Right forelimb (tissue), 1 donor: Measurements from ENCODE around the gene CHRNA4.
"Not testable (repeated sequence)": the region's sequence is repeated elsewhere in the genome, so short reads cannot be mapped to it uniquely, and the experiment has no call there.

Experiments used
- DNase-seq: peaks from one replicate; pipeline ENCODE4 v3.0.0-alpha.2; 2018

Gene CHRNA4

DNA sequence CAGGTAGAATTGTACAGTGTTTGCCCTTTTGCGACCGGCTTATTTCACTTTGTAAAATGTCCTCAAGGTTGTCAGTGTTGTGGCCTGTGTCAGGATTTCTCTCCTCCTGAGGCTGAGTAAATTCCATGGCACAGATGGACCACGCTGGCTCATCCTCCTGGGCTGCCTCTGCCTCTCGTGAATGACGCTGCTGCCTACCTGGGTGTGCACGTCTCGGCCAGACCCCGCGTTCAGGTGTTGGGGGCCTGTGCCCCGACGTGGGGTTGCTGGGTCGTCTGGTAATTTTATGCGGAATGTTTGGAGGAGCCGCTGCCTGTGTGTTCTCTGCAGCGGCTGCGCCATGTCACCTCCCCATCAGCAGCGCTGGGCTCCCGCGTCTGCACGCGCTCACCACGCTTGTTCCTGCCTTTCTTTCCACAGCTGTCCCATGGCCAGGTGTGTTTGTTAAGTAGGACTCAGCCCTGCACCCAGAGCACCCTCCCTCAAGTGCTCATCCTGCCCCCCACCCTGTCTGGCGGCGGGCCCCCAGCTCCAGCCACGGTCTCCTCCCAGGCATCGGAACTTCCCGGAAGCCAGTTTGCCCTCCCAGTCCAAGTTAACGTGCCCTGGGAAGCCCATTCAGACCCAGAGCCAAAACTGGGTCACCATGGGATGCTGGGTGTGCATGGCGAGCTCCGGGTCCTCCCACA is 36.1 kb upstream of the CHRNA4 start:
- no peak for DNase-seq

DNA sequence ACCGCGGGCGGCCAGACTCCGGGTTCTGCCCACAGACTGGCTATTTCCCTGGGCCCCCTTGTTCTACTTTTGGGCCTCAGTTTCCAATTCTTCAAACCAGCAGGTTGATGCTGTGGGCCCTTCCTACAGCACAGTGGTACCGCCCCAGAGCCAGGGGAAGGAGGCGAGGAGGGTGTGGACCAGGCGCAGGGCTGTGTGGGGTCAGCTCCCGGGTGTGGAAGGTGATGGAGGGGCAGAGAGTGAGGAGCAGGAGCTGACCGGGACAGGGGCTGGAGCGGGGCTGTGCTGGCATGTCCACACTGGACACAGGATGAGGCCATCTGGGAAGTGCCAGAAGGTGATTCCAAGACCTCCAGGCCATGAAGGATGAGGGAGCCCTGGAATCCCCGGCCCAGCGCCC is 35.2 kb upstream of the CHRNA4 start:
- DNase-seq = no peak

DNA sequence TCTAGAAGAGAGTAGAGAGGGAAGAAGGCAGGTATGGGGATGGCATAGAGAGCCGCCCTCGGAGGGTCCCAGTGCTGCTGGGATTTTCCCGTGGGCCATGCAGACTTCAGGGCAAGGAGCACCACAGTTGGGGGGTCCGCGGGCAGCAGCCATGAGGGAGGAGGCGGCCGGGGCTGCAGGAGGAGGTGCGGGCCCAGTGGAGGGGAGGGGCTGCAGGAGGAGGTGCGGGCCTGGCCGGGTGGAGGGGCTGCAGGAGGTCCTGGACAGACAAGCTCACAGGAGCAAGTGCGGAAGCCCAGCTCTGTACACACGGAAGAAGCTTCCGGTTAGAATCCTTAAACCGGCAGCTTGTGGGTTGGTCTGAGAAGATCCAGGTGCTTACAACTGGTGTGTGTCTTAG is 34.6 kb upstream of the CHRNA4 start:
- DNase-seq = no peak

DNA sequence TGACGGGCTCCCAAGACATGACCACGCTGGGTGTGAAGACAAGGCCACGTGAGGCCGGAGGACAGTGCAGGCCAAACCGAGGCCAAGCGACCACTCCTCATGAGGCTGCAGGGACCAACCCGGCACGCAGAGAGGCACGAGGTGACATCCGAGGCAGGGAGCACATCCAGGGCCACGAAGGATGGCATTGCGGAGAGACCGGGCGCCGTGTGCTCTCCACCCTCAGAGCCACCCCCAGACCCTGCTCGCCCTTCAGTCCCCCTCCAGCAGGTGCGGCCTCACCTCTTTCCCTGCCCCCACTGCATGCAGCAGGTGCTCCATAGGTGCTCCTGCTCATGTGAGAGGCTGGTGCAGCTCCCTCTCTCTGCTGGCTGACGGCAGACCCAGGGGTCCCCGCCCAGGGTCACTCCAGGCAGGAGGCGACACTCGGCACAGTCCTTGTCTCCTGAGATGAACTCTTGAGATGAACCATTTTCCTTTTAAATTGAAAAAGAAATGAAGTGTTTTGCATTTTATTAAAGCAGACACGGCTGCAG is 33.8 kb upstream of the CHRNA4 start:
- no peak for DNase-seq

DNA sequence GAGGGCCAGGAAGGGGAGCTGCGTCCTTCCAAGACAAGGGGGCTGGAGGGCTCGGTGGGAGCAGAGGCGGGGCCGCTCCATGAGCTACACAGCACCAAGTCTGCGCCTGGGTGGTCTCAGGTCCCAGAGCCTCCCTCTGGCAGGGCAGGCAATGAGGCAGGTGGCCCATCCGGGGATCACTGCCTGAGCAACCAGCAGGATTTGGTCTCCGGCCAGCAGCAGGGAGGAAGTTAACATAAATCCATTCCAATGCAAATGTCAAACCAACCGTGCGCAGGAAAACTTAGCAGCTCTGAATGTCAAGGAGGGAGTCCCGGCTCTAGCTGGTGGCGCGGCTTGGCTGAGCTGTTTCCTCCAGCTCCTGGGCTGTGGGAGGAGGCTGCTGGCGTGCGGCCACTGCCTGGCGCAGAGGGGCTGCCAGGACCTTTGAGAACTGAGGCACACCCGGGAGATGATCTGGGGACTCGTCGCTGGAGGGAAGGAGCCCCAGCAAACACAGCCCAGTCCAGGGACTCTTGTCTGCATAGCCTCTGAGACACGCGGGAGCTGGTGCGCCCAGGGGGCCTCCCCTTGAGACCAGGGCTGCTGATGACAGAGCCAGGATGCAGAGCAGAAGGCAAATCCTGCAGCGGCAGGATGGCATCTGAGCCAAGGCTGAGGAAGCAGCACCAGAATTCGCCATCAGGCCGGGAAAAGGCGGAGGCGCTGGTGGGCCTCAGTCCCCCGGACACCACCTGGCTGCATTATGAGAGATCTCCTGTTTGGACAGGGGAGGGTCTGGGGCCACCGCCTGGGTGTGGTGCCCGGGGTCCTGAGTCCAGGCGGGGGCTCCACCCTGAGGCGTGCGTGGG is 33.1 kb upstream of the CHRNA4 start:
- no peak for DNase-seq

DNA sequence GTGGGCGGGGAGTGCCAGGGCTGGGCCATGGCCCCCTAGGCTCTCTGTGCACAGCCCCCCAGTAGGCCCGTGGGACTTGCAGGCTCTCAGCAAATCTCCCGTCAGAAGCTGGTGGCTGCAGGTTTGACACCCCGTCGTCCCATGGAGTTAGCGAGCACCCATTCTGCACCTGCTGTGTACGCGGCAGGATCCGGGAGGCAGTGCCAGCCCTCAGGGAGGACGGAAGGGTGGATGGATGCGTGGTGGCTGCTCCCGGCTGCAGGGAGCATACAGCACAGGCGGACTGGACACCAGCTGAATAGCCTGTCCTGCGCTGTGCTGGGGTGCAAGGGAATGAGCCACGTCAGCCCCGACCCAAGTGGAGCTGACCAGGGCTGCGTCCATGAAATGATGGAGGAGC is 32.4 kb upstream of the CHRNA4 start:
- no peak for DNase-seq

DNA sequence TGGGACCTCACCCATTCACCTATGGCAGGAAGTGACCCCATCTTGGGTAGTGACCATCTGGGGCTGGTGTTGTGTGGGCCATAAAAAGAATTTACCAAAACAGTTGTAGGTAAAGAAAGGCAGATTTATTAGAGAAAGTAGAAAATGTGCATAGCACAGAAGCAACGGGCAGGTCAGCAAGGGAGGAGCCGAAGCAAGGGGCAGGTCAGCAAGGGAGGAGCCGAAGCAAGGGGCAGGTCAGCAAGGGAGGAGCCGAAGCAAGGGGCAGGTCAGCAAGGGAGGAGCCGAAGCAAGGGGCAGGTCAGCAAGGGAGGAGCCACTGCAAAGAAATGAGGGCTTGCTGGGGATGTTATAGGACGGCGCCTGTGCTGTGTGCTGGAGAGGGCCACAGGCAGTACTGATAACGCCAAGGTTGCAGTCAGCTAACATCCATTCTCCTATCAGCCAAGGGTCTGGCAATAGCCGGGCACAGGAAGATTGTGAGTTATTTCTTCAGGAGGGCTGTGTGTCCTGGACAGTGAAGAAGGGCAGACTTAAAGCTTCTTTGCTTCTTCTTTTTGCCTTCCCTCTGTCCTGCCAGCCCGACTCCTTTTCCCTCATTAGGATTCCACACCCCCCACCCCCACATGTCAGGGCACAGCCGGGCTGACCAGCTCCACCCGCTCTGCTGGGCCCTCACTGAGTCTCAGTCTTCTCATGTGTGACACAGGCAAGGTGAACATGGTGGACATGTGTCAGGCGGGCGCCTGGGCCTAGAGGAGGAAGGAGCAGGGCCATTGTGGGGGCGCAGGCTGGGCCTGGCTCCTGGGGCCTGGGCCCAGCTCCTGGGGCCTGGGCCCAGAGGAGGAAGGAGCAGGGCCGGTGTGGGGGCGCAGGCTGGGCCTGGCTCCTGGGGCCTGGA is 31.6 kb upstream of the CHRNA4 start:
- DNase-seq = no peak

DNA sequence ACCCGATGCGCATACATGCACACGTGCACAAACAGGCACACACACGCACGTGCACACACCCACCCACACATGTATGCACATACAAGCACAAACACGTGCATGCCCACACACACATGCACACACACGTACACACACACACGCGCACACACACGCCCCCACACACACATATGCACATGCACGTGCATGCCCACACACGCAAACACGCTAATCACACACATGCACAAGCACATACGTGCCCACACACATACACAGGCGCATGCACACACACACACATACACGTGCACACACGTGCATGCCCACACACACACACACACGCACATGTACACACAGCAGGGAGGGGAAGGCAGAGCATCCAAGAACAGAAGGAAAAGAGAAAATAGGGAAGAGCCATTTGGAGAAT is 26.8 kb upstream of the CHRNA4 start:
- no peak for DNase-seq

DNA sequence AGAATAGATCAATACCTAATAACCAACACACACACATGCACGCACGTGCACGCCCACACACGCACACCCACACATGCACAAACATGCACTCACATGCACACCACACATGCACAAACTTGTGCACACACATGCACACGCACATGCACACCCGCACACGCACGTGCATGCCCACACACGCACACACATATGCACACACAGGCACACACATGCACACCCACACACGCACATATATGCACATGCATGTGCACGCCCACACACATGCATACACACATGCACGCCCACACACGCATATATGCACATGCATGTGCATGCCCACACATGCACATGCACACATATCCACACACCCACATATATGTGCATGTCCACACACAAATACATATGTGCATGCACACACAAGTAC is 26.2 kb upstream of the CHRNA4 start:
- DNase-seq = no peak

DNA sequence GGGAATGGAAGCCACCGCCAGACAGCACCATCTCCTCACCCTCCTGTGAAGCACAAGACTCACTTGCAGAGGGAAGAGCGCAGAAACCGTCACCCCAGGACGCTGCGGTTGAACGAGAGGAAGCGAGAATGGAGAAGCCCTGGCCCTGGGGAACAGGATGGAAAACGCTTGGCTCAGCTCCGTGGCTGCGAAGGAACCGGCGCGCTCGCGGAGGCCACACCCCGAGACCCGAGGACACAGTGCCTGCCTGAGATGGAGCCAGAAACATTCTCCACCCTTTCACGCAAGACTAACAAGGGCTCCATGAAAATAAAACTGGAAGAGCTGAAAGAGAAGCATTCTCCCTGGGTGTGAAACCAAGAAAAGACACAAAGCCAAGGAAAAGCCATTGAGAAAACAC is 25.3 kb upstream of the CHRNA4 start:
- DNase-seq = no peak

DNA sequence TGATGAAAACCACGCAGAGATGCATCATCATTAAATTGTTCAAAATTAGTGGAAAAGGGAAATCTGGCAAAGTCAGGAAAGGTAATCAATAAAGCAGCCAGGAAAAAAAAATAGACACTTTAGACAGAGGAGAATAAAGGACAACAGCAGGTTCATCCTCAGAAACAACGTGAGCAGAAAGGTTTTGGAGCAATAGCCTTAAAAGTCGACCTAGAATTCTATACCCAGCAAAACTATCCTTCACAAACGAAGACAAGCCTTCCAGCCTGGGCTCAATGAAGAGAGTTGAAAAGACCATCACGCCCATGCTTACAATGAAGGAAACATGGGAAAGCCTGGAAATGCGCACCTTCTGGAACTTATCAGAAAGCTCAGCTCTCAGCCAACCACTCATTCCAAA is 24.7 kb upstream of the CHRNA4 start:
- DNase-seq = no peak

DNA sequence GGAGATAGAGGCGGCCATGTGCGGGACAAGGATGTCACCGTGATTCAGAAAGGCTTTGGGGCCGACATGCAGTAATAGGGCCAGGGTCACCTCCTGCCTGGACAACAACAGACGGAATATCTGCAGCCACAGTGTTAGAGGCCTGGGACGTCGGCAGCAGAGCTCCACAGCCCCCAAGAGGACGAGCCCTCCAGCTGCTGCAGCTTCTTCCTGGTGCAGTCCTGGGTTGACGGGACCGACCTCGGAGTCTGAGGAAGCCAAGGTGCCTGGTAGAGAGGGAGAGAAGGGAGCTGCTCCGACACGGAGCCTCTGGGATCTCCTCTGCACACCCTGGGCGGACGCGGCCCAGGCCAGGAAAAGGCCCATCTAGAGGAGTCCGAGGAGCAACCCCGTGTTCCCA is 23.2 kb upstream of the CHRNA4 start:
- DNase-seq = no peak

DNA sequence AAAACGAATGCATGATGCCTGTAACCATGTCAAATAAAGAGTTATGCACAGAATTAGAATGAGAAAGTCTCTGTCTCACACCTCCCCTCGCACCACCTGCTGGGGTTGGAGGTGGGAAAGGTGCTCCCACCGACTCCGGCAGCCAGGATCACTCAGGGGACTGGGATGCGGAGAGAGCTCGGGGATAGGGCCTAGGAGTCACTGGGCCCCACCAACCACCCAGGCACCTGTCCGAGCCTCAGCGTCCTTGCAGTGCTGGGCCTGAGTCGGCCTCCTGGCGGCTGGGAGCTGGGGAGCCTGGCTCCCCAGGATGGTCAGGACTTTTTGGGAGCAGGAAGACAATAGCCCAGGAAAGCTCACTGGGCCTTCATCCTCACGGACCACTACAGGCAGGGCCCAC is 22.4 kb upstream of the CHRNA4 start:
- DNase-seq = no peak

DNA sequence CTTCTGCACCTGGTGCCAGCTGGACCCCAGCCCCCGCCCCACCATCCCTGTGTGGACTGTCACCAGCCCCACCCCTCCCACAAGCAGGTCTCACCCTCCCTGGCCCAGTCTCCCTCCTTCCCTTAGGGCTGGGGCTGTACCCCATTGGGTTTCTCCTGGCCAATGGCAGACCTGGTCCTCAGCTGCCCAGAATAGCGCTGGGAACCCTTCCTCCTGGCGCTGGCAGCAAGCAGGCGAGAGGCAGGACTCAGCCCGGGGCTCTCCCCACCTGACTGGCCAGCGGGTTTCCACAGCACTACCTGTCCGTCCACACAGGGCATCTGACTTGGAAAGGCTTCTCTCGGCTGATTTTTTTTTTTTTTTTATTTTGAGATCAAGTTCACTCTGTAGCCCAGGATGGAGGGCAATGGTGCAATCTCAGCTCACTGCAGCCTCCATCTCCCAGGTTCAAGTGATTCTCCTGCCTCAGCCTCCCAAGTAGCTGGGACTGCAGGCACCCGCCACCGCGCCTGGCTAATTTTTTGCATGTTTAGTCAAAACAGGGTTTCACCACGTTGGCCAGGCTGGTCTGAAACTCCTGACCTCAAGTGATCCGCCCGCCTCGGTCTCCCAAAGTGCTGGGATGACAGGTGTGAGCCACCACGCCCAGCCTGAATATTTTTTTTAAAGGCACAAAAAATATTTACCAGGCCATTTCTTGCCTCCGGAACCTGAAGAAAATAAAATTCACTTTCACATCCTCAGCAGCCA is 21.6 kb upstream of the CHRNA4 start:
- no peak for DNase-seq

DNA sequence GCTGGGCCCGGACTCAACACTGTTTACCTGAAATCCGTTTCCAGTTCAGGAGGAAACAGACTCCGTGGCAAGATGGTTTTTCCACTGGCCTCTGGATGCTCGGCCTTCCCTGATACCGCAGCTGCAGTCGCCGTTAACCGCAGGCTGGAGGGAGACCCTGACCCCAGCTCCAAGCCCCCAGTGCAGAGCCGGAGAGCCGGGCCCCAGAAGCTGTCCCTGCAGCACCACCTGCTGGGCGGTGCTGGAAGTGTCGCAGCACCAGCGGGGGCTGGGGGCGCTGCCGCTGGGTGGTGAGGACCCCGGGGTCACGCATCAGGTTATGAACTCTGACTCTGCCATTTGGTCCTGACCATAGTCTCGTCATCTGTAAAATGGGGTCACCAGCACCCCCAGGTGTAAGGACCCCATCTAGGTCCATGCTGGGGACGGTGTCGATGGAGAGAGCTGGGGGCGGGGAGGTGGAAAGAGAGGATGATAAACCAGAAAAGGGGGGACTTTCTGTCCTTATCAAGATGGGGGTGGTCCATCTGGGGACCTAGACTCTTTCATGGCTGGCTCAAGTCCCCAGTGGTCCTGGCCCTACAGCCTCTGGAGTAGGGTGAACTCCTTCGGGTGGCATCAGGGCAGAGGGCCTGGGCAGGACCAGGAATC is 20.8 kb upstream of the CHRNA4 start:
- peak; percentile 65 for DNase-seq

DNA sequence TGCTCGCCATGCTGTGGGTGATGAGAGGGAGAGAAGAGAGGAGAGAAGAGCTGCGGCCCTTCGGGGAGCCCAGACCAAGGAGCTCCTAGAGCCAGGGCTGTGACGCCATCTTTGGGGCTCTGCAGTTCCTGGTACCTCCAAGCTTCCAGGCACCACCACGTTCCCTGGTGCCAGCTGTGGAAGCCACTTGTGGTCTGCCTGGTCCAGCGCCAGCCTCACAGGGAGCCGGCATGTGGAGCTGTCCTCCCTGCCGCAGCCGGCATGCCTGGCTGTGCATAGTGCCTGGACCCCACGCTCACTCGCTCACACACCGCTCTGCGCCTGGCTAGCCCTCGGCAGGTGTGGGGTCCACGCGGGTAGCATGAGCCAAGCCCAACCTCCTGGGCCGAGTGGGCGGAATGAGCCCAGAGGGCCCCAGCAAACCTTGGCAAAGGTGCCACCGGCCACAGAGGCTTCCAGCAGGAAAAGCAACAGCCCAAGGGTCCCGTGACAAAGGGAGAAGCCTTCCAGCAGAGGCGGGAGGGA is 19.3 kb upstream of the CHRNA4 start:
- no peak for DNase-seq

DNA sequence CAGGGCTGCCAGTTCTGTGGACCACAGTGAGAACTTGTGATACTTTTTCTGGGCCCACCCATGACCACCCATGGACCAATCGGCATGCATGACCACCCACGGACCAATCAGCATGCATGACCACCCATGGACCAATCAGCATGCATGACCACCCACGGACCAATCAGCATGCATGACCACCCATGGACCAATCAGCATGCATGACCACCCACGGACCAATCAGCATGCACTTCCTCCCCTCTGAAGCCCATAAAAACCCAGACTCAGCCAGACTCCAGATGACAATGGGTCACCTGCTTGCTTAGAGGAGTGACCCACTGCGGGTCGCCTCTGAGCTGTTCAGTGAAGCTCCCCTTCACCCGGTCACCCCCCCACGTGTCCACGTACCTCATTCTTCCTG is 18.7 kb upstream of the CHRNA4 start:
- DNase-seq = not testable (repeated sequence)

DNA sequence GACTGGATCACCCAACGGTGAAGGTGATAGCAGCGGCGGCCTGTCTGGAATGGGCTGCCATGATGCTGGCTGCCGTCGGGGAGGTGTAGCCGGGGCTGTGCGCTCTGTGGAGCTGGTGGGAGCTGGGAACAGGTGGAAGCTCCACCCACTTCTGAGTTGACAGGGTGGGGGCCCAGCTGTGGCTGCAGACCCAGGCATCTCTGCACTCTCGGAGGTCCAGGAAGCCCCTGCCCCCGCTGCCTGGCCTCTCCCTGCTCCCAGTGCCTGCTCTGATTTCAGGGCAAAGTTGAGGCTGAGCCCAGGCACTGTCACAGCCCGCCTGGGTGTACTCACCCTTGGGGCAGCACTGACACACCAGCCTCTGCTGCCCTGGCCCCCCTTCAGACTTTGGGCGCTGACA is 18.1 kb upstream of the CHRNA4 start:
- no peak for DNase-seq

DNA sequence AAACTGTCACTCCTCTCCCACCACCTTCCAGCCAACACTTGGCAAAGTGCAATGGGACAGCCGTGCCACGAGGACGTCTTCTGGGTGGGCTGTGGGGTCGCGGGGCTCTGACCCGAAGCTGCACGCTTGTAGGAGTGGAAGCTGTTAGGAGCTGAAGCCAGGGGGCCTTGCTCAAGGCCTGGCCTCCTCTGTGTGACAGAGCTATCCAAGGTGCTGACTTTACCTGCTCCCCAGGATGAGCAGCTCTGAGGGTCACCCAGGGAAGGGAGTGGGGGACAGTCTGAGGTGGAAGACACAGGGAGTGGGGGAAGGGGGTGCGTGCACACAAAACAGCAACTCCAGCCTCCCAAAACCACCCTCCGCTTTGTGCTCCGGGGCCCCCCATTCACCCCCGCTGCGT is 17.5 kb upstream of the CHRNA4 start:
- DNase-seq = no peak

DNA sequence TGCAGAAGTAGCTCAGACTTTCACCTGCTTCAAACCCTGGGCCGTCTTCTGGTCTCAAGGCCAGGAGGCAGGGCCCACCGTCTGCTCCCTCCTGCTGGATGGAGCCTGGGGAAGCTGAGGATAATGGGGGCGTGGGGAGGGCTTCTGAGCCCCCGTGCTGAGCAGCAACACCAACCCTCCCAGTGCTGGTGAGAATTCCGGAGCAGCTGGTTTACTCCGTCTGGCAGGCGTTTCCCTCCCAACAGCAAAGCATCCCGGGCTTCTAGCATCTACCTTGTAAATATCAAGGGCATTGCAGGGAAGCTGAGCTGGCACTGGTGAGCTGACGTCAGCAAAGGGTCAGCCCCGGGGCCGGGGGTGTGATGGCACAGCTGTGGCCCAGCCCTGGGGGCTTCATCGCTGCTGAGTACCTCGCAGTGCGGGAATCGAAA is 16.8 kb upstream of the CHRNA4 start:
- no peak for DNase-seq

DNA sequence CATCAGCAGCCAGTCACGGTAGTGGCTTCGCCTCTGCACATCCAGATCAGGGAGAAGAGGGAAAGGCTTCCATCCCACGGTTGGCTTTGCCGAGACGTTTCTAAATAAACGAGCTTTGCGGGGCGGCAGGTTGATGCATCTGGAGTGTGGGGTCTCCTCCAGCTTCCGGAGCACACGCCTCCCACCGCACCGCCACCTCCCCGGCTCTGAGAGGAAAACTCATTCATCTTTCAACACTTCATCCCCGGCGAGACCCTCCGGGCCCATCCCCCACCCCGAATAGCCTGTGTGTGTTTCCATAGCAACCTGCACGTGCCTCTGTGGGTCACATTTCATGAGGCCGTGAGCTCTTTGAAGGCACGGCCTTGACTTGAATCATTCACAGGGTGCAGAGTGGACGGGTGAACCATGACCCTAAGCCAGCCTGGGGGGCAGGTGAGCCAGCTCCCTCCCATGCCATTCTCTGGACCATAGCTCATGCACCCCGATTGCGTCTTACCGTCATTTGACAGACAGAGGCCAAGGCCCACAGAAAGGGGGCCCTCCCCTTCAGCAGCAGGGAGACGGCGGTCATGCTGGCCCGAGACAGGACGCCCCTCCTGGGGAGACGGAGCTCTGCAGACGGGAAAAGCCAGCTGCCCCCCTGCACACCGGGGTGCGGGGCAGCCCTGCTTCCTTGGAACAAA is 16.2 kb upstream of the CHRNA4 start:
- DNase-seq = no peak
